PFSK-1 (cell line): Measurements from ENCODE around the gene DCBLD1.

Experiments
- REST ChIP-seq, 2 experiments: IDR thresholded peaks; 2 replicates each; pipeline versions ENCODE4 v1.6.1 to v1.8.0; 2011 to 2012; ENCODE audit warnings: low read depth in 2 of 2, low read length in 2 of 2, control low read depth in 1 of 2, inconsistent platforms in 1 of 2, mild to moderate bottlenecking in 1 of 2, moderate library complexity in 1 of 2; ENCODE audit not compliant: insufficient read depth in 1 of 2
- SIN3A ChIP-seq: IDR thresholded peaks from 2 replicates; pipeline ENCODE4 v1.6.1; 2012; ENCODE audit warnings: mild to moderate bottlenecking, low read length, moderate library complexity, borderline replicate concordance; ENCODE audit not compliant: insufficient read depth
- TAF1 ChIP-seq: IDR thresholded peaks from 2 replicates; pipeline ENCODE4 v1.6.1; 2012; ENCODE audit warnings: low read length, control low read depth, borderline replicate concordance; ENCODE audit not compliant: insufficient read depth

DNA sequence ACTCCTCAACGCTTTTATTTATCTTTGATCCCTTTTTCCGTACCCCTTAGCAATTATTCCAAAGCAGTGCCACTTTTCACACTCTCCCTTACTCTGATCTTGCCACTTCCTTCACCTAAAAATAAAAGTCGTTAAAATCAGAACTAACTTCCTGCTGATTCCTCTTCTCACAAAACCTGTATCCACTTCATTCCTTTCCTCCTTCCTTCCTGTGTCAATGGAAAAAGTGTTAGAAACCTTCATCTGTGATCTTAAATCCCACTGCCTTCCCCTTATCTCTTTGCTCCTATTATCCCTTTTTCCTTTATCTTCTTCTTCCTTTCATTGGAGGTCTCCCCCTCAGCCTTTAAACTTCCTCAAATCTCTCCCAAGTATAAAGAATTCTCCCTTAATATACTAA is 70.7 kb downstream of the DCBLD1 start:
- TF ChIP-seq REST (IDR thresholded peaks at IDR 0.05; ENCODE audit: insufficient read depth in 1 of 2, low read depth in 2 of 2, low read length in 2 of 2) (no peak), TAF1 (no peak), SIN3A (no peak)
